ENCODE measurements around the gene CNOT1.
"Not testable (repeated sequence)": the region's sequence is repeated elsewhere in the genome, so short reads cannot be mapped to it uniquely, and the experiment has no call there.

CNOT1 gene

GRCh38 chr16:58637021-58637420 lies 7.4 kb upstream of the CNOT1 start:
- DNase-seq: not testable (repeated sequence)

GRCh38 chr16:58636466-58636865 lies 6.8 kb upstream of the CNOT1 start:
- no peak for DNase-seq

GRCh38 chr16:58635502-58635901 lies 5.9 kb upstream of the CNOT1 start:
- DNase-seq: no peak

- DNase-seq: no peak
Measured at GRCh38 chr16:58634265-58634802, 4.7 kb upstream of the CNOT1 start.

GRCh38 chr16:58628845-58629732 lies 537 bp downstream of the CNOT1 start:
- peak; percentile 38 for DNase-seq

GRCh38 chr16:58624209-58624608 lies 5.4 kb downstream of the CNOT1 start:
- no peak for DNase-seq

- no peak for DNase-seq
Measured at GRCh38 chr16:58620396-58620795, 9.2 kb downstream of the CNOT1 start.

GRCh38 chr16:58615280-58615679 lies 14.3 kb downstream of the CNOT1 start:
- DNase-seq: no peak

- no peak for DNase-seq
Measured at GRCh38 chr16:58614860-58615259, 14.8 kb downstream of the CNOT1 start.

GRCh38 chr16:58614212-58614611 lies 15.4 kb downstream of the CNOT1 start:
- DNase-seq: no peak

GRCh38 chr16:58612965-58613364 lies 16.7 kb downstream of the CNOT1 start:
- DNase-seq: not testable (repeated sequence)

- no peak for DNase-seq
Measured at GRCh38 chr16:58608601-58609136, 21.0 kb downstream of the CNOT1 start.

GRCh38 chr16:58605562-58605961 lies 24.1 kb downstream of the CNOT1 start:
- no peak for DNase-seq

- no peak for DNase-seq
Measured at GRCh38 chr16:58591083-58591482, 38.5 kb downstream of the CNOT1 start.

- DNase-seq: no peak
Measured at GRCh38 chr16:58589326-58589905, 40.2 kb downstream of the CNOT1 start.

- no peak for DNase-seq
Measured at GRCh38 chr16:58588406-58588805, 41.2 kb downstream of the CNOT1 start.

GRCh38 chr16:58586340-58587030 lies 43.1 kb downstream of the CNOT1 start:
- no peak for DNase-seq

GRCh38 chr16:58584831-58585505 lies 44.7 kb downstream of the CNOT1 start:
- DNase-seq: no peak

GRCh38 chr16:58582971-58583765 lies 46.5 kb downstream of the CNOT1 start:
- DNase-seq: no peak

GRCh38 chr16:58582133-58582532 lies 47.5 kb downstream of the CNOT1 start:
- no peak for DNase-seq

GRCh38 chr16:58579587-58579986 lies 50.0 kb downstream of the CNOT1 start:
- DNase-seq: no peak

GRCh38 chr16:58578642-58579041 lies 51.0 kb downstream of the CNOT1 start:
- no peak for DNase-seq

Data from NCI-H345 (cell line).